ENCODE data around the gene TENM4. TPM values are rescaled to one million over a fixed set of nuclear protein-coding genes. Genes with fewer than 3 reads are reported as not detected.

Gene TENM4
- total RNA-seq, 4 donors from 2014 or later = 2.3 to 18.9 (median 4.5) TPM

GRCh38 chr11:79046366-79046765 lies 394.5 kb downstream of the TENM4 start:
- TF ChIP-seq CTCF (IDR thresholded peaks at IDR 0.05) = no peak
- ATAC-seq (ENCODE audit: low FRiP score) (no peak), DNase-seq (ENCODE audit: low spot score) (no peak)

GRCh38 chr11:79045800-79046304 lies 395.0 kb downstream of the TENM4 start:
- no peak for TF ChIP-seq CTCF (IDR thresholded peaks at IDR 0.05)
- ATAC-seq (ENCODE audit: low FRiP score) = no peak
- DNase-seq (ENCODE audit: low spot score) = no peak

- ATAC-seq (ENCODE audit: low FRiP score) (no peak), DNase-seq (ENCODE audit: low spot score) (no peak)
- TF ChIP-seq CTCF (IDR thresholded peaks at IDR 0.05) = no peak
Observed at GRCh38 chr11:79045018-79045799, 395.6 kb downstream of the TENM4 start.

GRCh38 chr11:79044201-79044600 lies 396.6 kb downstream of the TENM4 start:
- ATAC-seq (ENCODE audit: low FRiP score) (no peak), DNase-seq (ENCODE audit: low spot score) (no peak)
- TF ChIP-seq CTCF (IDR thresholded peaks at IDR 0.05) = no peak

- no peak for TF ChIP-seq CTCF (IDR thresholded peaks at IDR 0.05)
- DNase-seq (ENCODE audit: low spot score) = no peak
- ATAC-seq (ENCODE audit: low FRiP score) = no peak
Observed at GRCh38 chr11:79043726-79044125, 397.1 kb downstream of the TENM4 start.

GRCh38 chr11:79042824-79043223 lies 398.0 kb downstream of the TENM4 start:
- no peak for ATAC-seq (ENCODE audit: low FRiP score)
- no peak for DNase-seq (ENCODE audit: low spot score)

More at GRCh38 chr11:79042824-79043223, 398.0 kb downstream of the TENM4 start:
- TF ChIP-seq CTCF (IDR thresholded peaks at IDR 0.05) = no peak

Data from omental fat pad (tissue), 4 donors.